ENCODE results near the gene PRDM16.
"Not testable (repeated sequence)": the region's sequence is repeated elsewhere in the genome, so short reads cannot be mapped to it uniquely, and the experiment has no call there.

PRDM16 gene

DNA sequence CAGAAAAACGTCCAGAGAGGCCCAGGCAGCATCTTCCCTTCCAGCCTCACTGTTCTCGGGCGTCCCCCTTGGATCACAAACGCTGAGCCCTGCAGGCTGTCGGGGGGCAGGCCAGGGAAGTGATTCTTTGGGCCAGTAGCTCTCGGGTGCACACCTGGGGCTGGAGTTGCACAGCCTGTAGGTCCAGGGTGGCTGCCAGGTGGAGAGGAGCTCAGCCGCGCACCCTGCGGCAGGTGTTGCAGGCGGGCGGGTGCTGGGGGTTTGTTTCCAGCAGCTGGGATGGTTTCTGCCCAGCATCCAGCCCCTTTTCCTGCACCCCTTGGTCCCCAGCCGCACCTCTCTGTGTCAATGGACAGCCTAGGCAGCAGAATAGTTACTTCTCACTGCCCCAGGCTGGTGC lies 15.7 kb downstream of the PRDM16 start:
- DNase-seq = no peak

DNA sequence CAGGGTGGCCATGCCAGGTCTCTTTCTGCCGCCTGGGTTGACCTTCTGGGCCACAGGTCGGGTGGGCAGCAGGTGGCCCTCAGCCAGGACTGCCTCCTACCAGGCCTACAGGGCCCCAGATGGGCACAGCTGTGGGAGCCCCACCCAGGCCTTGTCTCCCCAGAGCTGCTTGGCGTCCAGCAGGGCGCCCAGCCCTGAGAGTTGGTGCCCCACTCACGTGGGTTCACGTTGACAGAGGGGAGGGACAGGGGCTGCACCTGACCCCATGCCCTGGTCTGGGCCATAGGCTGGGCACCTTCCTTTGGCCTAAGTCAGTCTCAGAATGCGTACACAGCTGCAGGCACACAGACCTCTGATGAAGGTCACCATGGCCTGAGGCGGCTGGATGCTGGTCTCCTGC lies 16.7 kb downstream of the PRDM16 start:
- no peak for DNase-seq

DNA sequence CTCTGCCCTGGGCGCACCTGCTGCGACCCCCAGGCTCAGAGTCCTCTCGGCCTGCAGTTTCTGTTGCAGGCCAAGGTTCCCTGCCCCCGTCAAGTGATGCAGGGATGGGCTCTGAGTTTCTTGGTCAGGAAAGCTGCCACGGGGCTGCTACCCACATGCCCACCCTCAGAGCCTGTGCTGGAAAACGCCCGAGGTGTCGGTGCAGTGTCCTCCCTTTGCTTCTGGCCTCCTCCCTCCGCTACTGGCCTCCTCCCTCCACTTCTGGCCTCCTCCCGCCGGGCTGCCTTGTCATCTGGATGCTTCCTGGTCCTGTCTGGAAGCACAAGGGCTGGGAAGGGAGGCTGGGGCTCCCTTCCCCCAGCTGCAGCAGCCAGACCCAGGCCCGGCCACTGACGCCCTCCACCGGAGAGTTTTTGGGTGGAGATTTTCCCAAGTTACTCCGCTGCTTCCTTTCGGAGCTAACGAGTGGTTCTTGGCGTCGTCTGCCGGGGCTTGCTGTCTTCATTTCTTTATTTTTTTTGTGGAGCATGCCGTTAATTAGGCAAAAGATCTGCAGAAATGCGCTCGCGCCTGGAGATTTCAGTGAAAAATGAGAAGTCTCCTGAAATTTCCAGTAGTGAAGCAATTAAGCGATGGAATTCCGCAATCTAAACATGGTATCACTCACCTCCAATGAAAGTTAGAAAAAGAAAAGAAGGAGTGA lies 17.4 kb downstream of the PRDM16 start:
- DNase-seq = no peak

DNA sequence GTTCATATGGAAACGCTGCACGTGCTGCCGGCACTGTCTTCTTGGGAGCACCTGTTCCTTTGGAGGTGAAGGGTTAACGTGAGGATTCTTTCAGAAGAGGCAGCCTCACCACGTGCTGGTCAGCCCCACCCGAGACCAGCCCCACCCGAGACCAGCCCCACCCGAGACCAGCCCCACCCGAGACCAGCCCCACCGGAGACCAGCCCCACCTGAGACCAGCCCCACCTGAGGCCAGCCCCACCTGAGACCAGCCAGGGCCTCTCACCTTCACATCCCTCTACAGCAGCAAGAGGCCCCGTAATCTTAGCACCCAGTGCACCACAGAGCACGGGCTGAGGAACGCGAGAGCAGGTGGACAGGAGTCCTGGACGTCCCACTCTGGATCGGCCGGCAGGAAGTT lies 18.0 kb downstream of the PRDM16 start:
- no peak for DNase-seq

DNA sequence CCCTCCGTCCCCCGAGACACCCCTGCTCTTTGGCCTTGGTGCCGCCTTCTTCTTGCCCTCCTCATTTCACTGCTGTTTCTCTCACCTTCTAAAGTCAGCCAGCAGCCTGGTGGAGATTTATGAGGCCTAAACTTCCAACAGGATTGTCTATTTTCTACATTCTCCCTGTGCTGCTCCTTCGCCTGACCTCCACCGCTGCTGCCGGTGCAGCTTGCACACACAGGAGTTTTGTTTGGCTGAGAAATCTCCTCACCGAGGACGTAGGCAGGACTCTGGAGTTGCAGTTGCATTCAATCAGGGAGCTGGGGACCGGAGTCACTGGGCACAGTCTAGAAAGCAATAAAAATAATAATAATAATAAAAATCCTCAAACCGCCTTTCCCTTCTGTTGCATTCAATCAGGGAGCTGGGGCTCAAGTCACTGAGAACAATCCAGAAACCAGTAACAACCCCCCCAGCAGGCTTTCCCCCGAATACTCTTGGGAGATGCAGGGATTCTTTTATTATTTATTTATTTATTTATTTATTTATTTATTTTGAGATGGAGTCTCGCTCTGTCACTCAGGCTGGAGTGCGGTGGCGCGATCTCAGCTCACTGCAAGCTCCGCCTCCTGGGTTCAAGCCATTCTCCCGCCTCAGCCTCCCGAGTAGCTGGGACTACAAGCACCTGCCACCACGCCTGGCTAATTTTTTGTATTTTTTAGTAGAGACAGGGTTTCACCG lies 19.1 kb downstream of the PRDM16 start:
- not testable (repeated sequence) for DNase-seq

DNA sequence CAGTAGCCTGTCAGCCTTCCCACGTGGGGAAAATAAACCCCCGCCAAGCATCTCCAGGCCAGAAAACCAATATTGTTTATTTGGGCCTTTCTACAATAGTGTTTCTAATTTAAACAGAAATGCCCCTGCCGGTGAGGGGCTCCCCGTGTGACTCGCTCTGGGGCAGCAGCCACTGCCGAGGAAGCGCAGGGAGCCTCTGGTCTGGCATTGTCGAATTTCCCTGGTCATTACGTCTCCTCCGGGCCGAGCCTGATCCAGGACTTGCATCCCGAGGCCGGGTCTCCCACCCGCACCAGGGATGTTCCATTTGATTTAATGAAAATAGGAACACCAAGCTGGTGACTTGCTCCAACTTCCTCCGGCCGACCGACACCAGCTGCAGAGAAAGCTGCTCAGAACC lies 20.5 kb downstream of the PRDM16 start:
- DNase-seq = no peak

DNA sequence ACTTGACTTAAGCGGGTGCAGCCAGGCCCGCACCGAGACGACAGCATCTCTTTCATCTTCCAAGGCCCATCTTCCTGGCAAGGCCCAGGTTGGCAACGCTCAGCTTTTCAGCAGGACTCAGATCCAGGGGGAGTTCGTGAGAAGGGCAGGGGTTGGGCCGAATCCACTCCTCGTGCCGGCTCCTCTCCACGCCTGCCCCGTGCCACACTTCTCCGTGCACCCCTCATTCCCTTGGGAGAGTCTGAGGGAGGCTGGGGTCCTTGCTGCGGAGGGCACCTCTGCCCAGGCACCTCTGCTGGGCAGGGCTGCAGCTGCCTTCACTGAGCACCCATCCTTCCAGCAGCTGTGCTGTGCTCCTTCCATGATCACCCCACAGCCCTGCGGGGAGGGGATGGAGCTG lies 22.3 kb downstream of the PRDM16 start:
- no peak for DNase-seq

DNA sequence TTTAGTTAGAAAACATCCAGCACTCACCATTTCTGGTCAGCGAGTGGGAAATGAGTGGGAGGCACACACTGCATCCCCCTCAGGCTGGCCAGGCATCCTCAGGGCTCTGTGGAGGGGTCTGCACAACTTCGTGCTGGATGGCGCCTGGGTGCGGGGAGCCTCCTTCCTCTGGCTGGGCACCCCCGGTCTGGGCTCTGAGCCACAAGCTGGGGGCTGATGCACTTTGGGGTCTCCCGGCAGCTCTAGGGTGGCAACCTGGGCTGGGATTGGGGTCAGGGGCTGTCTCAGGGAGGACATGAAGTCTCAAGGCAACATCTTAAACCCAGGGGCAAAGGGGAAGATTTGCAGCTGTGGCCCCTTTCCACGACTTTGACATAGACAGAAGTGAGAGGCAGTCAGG lies 23.5 kb downstream of the PRDM16 start:
- DNase-seq = no peak

DNA sequence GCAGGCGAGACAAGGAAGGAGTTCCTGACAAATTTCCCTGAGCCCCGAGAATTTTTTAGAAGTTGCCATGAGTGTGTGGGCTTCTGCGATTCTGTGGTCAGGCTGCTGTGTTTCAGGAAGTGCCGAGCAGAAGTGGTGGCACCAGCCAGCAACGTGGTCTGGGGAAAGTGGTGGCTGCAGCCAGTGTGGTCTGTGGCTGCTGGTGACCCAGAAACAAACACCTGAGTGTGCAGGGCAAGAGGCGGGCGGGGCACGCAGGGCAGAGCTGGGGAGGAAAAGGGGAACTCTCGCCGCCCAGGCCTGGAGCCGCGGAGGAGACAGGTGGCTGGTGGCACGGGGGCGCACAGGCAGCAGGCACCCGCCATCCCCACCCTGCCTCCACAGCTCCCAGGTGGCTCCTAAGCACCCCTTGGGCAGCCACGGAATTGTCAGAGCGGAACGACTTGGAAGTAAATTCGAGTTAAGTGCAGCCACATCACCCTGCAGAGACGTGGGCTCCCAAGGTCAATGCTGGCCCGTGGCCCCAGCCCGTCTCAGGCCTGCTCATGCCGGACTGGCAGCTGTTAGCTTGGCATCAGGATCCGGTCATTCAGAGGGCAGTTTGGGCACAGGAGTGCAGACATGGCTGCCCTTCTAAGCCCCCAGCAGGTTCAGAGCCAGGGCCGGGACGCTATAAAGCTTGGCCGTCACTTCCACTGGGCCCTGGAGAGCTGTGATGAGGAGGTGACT lies 25.1 kb downstream of the PRDM16 start:
- DNase-seq = no peak

DNA sequence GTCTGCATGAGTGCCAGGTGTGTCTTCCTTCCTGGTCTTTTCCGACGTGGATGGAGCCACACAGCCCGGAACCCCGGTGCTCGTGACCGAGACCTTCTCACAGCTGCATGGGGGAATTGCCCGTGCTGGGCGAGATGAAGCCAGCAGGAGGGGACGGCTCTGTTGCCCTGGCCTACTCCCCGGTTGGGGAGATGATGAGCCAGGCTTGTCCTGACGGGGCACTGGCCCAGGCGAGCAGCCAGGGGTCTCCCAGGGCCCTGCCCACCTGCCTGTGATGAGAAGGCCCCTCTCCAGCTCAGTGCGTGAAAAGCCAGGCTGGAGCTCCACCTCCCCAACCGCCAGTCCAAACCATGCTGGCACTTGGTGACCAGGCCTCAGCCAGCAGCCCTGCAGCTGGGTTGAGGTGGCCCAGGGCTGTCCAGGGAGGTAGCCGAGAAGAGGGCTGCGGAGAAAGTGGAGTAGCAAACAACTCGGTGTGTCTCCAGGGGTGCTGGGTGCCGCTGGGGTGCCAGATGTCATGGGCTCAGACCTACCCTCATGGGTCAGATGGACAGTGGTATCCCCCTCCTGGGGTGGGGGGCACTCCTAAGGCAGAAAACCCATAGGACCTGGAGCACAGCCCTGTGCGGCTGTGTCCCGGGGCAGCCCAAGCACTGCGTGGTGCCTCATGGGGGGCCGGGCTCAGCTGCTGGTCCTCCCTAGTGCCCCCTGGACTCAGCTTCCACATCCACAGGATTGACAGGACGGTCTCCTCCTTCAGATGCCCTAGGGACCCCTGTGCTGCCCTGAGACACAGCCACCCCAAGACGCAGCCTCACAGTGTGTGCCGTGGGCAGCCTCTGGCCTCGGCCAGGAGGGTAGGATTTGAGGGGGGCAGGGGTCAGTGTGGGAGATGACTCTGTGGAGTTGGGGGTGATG lies 26.1 kb downstream of the PRDM16 start:
- no peak for DNase-seq

DNA sequence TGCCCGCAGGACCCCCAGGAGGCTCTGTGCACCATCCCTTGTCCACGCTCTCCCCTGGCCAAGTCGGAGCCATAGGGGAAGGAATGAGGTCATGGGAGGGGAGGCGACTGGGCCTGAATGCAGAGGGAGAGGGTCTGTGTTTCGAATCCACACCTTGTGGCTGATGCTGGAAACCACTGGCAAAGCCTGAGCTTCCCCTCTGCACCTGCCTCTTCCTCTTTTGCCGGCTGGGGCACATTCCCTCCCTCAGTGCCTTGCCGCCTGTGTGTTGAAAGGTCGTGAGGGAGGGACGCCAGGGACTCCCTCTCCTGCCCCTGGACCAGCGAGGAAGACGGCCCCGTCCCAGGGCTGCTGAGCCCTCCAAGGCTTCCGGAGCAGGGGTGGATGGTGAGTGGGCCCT lies 27.3 kb downstream of the PRDM16 start:
- DNase-seq = no peak

DNA sequence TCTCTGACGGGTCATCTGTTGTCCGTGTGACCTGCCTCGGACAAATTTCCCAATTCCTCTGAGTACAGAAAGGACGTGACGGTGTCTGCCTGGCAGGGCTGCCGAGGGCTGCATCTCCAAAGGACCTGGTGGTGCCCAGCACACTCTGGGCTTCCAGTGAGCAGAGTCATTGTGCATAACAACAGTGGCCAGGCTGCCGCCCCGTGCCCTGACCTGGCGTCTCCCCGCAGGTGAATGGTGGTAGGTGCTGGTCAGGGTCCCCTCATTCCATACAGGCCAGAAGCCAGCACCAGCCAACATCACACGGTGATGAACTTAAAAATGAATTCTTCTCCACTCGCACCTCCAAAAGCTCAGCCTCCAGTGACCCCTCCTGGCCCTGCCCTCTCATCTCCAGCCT lies 28.2 kb downstream of the PRDM16 start:
- no peak for DNase-seq

DNA sequence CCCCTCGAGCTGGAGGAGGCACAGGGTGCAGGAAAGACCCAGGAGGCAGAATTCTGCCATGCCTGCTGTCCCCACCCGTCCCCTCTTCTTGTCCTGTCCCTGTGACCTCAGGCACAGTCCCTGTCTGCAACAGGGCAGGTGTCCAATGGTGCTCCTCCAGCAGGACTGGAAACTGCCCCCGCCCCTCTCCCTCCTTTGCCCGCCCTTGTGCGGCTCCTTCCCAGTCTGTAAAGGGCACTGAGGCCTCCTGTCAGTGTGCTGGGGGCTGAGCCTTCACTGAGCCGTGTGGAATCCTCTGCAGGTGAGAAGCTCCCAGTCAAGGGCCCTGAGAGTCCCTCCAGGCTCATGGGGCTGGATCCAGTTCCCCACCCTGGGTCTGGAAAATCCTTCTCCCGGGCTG lies 28.9 kb downstream of the PRDM16 start:
- DNase-seq = no peak

DNA sequence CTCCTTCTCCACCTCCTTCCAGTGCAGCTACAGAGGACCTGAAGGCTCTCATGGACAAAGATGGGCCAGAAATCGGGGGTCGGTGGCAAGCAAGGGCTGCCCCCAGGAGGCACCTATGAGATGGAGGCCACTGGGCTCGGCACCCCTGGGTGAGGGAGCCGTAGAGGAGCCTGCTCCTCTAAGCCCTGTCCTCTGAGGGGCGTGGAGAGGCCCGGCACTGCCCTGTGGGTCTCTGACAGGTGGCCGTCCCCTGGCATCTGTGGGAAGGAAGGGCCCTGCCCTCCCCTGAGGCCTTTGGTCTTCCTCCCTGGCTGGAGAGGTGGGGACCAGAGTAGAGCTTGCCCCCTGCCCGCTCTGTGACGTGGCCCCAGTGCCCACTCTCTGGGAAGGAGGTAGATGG lies 30.9 kb downstream of the PRDM16 start:
- DNase-seq = no peak

DNA sequence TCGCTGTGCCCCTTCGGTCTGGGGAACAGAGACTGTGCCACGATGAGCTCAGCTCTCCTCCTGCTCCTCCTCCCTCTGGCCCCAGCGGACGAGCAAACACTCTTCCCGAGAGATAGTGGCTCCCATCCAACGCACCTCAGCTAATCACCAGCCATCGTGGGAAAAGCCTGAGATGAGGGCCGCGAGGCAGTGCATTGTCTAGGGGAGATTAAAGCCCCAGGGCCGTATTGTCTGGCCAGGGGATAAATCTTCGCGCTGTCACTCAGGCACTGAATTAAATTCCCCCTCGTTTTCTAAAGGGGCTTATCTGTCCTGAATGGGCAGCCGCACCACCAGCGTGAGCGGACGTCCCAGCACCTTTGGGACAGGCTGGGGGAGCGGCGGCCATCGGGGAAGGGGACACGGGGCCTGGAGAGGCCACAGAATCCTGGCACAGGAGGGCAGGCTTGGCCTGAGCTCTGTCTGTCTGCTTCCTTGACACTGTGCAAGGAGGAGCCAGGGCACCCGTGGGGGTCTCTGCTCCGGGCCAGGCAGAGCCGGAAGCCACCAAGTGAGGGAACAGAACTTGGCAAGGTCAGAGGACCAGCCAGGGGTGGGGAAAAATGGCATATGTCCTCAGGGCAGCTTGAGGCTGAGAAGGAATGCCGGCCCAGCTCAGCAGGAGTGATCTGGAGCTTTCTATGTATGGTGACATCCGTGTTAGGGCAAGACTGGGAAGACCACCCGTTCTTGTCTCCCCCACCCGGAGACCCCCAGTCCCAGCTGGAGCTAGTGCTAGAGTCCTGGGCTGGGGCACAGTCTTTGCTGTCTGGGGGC lies 32.3 kb downstream of the PRDM16 start:
- DNase-seq = no peak

DNA sequence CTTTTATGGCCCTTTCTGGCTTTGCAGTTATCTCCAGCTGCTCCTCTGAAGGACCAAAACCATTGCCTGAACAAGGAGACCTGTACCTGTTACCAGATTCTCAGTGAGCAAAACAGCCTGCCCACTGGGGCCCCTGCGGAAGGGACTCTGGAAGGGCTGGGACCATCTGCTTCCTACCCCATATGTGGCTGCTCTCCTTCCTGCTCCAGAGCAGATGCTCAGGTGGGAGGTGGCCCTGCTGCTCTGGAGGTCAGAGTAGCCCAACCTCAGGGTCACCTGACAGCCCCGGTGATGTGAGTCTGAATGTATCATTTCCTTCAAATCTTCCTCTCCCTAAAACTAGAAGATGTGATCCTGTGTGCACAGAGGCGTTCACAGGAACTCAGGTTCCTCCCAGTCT lies 33.6 kb downstream of the PRDM16 start:
- no peak for DNase-seq

DNA sequence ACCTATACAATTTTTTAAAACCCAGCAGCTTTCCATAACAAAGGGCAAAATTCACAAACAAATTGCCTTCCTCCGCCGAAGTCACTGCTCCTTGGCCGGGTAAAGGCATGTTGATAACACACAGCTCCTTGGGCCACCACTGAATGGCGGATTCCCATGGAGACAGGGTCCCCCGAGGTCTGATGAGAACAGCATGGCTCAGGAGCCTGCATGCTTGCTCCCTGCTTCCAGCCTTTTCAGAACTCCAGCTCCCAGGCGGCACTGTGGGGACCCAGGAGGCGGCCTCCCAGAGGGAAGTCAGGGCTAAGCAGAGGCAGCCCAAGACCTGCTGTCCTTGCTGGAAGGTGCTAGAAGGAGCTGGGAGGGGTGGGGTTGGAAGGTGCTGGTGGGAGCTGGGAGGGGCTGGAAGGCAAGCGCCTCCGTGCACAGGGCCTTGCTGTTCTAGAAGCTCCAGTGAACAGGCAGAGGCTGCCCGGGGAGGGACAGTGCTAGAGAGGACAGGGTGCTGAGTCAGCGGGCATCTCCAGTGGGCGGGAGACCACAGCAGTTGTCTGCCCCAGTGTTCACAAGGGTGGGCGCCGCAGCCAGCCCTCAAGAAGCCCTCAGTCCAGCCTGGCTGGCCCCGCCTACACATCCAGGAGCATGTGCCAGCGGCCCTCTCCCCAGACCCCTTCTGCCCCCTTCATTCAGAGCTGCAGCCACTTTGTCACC lies 35.1 kb downstream of the PRDM16 start:
- DNase-seq = no peak

DNA sequence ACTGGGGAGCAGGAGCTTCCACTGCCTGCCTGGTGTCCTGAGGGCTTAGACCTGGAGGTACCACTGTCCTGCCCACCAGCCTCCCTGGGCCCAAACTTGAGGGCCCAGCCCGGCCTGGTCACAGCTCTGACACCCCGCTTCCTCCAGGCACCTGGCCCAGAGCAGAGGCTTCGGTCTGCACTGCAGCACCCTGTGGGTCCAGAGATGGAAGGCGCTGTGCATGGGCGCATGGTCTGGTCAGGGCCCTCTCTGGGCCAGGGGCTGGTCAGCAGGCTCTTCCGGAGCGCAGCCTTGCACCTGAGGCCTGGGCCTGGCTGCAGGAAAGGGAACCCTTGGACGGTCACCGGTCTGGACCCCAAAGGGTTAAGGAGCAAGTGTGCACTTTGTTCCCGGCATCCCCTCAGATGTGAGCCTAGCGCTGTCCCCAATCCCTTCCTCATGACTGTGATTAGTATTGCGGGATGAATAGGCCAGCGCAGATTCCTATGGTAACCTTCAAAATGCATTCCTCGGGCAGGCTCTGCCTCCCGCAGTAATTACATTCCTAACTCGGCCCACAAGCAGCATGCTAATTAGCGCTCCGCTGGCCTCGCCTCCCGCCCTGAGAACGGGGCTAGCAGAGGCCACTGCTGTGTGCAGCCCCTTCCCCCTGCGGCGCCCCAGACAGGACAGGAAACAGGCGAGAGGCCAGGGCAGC lies 36.3 kb downstream of the PRDM16 start:
- DNase-seq = no peak

DNA sequence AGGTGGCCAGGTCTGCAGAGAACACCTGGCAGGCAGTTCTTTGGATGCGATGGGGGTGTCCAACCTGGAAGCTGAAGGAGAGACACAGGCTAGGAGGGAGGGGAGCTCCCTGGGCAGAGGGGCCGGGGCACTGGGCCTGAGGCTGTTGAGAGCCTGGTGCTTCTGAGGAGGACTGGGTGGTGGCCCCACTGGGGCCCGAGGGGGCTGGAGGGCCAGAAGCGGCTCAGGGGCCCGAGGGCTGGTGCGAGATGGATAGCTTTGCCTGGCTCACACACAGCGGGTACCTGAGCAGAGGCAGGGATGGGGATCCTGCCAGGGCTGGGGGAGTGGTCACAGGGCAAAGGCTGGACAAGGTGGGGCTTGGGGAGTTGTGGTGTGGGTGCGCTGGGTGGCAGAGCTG lies 37.2 kb downstream of the PRDM16 start:
- DNase-seq = no peak

DNA sequence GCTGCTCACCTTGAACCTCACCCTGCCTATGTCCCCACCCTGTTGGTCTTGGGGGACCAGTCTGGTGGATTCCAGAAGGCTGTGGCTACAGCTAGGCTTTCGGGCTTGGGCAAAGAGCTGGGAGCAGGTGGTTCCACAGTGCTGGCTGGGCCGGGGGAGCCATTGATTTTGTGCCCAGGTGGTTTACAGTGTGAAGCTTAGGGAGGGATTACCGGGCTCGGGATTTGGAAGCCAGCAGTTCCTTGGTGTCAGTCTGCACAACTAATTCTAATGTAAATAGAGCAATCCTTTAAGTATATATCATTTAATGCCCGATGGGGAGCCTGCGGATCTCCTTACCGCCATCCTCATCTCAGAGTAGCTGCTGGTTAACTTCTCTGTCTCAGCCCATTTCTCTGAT lies 38.2 kb downstream of the PRDM16 start:
- no peak for DNase-seq

DNA sequence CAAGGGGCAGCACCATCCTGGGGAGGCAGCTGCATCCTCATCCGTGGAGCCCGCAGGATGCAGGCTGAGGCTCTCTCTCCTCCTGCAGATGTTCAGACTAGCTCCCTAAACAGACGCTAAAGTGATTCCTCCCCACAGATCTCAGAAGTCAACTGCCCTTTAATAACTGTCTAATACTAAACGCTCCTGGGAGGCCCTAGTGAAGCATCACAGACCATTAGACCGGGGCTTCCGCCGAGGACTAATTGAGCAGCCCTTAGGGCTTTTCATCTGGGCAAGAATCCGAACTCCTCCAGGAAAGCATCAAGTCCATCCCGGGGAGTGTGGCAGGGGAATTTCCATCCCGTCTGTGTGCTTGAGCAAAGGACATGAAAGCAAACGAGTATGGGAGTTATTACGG lies 40.4 kb downstream of the PRDM16 start:
- no peak for DNase-seq
